A549 (cell line): ENCODE data around the gene MRPL4.

Experiments used
- BHLHE40 ChIP-seq: IDR thresholded peaks from 2 replicates; pipeline ENCODE4 v1.6.1; 2012; ENCODE audit warnings: low read depth, low read length, inconsistent platforms
- CTCF ChIP-seq: fragments of >200 bp; sonication (Bioruptor Twin); formaldehyde crosslinking; IDR thresholded peaks from 3 replicates; pipeline ENCODE4 v1.5.1; 2016
- EP300 ChIP-seq, 2 experiments: fragments of >200 bp; sonication (Bioruptor Twin); formaldehyde crosslinking; IDR thresholded peaks; 2 replicates in 1 of 2; 3 replicates in 1 of 2; pipeline ENCODE4 v1.6.1; 2016 to 2017
- JUN ChIP-seq, 2 experiments: fragments of >200 bp; sonication (Bioruptor Twin); formaldehyde crosslinking; IDR thresholded peaks; 2 replicates in 1 of 2; 3 replicates in 1 of 2; pipeline ENCODE4 v1.6.1; 2016 to 2017
- POLR2A ChIP-seq: IDR thresholded peaks from 2 replicates; pipeline ENCODE4 v1.6.1; 2012; ENCODE audit warnings: mild to moderate bottlenecking, low read length
- RCOR1 ChIP-seq: fragments of 150-350 bp; IDR thresholded peaks from 2 replicates; pipeline ENCODE4 v1.6.1; 2014; ENCODE audit warnings: antibody characterized with exemption, low read length, low read depth
- TF ChIP-seq, protein P1 (sequence below): IDR thresholded peaks from 2 replicates; pipeline ENCODE4 v1.6.1; 2012

- TF ChIP-seq BHLHE40 (no peak), RCOR1 (no peak), JUN (IDR thresholded peaks at IDR 0.05) (no peak), CTCF (peak; percentile 25; the same call in 2 of the 3 replicates), POLR2A (no peak), EP300 (IDR thresholded peaks at IDR 0.05) (no peak)
- TF ChIP-seq, protein P1, sequence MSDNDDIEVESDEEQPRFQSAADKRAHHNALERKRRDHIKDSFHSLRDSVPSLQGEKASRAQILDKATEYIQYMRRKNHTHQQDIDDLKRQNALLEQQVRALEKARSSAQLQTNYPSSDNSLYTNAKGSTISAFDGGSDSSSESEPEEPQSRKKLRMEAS = no peak
Observed at GRCh38 chr19:10228920-10229319, 23.1 kb upstream of the MRPL4 start.
